ENCODE measurements around the gene OSBPL8.
A peak's percentile ranks its signal among the peaks of the same experiment; 100 is the strongest.

The OSBPL8 gene

DNA sequence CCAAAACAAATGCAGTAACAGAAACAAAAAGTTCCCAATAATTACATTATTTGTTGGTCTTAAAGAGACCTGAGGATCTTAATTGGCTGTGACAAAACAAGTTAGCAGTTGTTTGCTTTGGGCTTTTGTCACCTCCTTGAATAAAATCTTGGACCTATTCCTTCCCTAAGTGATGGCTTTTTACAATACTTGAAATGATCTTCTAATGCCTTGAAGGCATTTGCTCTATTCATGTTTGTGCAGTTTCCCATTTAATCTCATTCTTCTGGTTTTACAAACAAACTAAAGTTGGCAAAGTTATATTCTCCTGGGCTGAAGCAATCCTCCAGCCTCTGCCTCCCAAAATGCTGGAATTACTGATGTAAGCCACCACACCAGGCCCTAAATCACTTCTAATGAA lies 98.8 kb downstream of the OSBPL8 start:
- no peak for DNase-seq

GRCh38 chr12:76457818-76458217 lies 101.8 kb downstream of the OSBPL8 start:
- no peak for DNase-seq

GRCh38 chr12:76457010-76457409 lies 102.6 kb downstream of the OSBPL8 start:
- DNase-seq = no peak

DNA sequence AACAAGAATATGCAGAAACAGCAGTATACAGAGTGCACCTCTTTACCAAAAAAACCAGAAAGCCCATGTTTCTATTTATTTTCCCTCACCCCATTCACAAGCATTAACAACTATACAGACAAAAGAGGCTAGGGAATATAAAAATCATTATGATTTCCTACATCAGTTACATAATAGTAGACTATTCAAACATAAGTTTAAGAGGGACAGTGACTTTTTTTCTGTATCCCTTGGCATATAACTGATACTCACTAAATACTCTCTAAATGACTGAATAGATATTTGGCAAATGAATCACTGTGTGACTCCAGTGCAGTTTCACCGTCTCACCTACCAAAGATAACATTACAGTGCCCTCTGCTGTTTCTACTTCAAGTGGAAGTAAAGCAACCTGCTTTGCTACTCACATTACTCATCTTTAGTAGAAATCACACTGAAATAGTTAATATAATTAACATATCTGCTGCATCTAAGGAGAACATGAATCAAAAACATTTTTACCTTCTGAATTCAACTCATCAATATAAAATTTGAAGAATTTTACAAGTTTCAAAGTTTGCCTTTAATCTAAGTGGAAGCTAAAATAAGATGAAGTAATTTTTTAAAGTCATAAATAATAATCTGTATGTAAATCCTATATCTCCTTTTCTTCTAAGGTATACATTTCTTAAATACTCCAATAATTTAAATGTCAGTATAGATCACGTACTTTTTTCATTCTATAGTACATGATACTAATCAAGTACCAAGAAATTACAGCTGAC lies 103.8 kb downstream of the OSBPL8 start:
- peak; percentile 55 for DNase-seq

DNA sequence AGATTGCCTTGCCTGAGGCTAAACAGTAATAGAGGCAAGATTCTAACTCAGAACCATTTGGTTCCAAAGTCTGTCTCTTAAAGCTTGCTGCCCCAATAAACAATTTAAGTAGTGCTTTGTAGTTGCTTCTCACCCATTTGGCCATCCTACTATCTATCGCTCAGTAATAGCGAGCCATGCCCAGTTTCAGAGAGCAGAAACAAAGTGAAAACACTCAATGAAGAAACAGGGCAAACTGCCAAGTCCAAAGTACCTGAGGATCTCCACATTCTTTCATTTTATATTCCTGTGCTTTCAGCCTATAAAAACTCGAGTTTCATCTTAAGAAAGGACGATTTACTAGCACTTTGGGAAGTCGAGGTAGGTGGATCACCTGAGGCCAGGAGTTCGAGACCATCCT lies 108.0 kb downstream of the OSBPL8 start:
- no peak for DNase-seq

DNA sequence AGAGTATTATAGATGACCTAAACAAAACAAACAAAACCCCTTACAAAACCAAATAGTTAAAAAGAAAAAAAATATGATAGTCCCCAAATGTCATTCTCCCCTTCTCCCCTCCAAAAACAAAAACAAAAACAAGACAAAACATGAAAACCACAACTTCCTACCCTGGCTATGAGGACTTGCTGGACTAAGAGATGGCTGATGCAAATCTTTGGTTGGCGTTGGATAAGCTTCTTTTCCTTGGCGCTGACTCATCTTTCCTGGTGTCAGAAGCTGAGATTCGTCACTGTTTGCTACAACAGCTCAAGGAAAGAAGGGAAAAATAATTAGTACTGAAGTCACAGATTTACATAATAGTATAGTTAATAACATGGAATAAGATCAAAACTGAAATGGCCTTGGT lies 108.9 kb downstream of the OSBPL8 start:
- DNase-seq = no peak

DNA sequence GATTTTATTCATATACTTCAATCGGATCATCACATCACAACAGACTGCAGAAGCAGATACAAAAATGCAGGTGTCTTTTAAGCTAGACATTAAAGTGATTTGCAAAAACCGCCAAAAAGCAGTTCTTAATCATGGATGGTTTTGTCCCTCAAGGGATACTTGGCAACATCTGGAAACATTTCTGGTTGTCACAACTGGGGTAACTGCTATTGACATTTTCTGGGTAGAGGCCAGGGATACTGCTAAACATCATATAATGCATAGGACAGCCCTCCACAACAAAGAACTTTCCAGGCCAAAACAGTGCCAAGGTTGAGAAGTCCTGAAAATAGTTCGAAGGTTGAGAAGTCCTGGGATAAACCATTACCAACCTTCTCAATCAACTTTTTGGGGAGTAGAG lies 109.6 kb downstream of the OSBPL8 start:
- DNase-seq = no peak

GRCh38 chr12:76449583-76449982 lies 110.0 kb downstream of the OSBPL8 start:
- no peak for DNase-seq

- DNase-seq = no peak
These were observed 110.6 kb downstream of the OSBPL8 start for GRCh38 chr12:76449016-76449415.

DNA sequence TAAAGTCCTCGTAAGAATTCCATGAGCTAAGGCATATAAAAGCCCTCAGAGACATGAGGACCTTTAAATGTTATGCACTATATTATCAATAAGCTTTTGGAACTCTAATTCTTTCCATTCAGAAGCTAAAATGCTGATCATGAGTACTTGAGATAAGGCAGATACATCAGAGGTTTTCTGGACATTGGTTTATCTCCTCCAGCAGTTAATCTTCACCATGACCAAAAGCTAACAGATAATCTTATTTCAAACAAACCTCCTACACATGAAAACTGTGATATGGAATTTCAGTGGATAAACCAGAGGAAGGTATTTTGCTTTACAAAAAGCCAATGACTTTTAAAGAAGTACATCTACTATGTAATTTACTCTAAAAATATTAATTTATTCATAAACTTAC lies 113.5 kb downstream of the OSBPL8 start:
- DNase-seq = no peak

GRCh38 chr12:76445462-76445861 lies 114.1 kb downstream of the OSBPL8 start:
- no peak for DNase-seq

- DNase-seq = no peak
These were observed 115.1 kb downstream of the OSBPL8 start for GRCh38 chr12:76444408-76444984.

DNA sequence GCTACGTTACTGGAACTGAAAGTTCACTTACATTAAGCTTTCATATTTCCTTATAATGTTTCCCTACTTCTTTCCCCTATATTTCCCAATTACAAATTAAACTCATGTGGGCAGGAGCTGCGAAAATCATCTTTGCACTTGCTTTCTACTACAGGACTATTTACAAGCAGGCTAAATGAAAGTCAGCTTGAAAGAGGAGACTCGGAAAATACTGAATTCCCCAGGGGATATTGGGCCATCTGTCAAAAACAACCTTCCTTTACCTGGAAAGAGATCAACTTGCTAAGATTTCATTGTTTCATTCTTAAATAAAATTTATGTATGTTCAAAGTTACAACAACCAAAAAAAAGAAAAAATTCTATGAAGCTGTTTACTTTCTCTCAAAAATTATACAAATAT lies 118.6 kb downstream of the OSBPL8 start:
- no peak for DNase-seq

DNA sequence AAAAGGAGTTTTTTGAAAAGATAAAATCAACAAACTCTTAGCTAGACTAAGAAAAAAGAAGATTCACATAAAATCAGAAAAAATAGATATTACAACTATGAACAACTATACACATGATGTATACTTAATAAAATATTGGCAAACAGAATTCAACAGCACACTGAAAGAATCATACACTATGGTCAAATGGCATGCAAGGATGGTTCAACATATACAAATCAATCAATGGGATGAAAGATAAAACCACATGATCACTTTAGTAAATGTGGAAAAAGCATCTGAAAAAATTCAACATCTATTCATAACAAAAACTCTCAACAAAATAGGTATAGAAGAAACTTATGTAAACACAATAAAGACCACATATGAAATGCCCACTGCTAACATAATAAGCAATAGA lies 126.8 kb downstream of the OSBPL8 start:
- DNase-seq = no peak

DNA sequence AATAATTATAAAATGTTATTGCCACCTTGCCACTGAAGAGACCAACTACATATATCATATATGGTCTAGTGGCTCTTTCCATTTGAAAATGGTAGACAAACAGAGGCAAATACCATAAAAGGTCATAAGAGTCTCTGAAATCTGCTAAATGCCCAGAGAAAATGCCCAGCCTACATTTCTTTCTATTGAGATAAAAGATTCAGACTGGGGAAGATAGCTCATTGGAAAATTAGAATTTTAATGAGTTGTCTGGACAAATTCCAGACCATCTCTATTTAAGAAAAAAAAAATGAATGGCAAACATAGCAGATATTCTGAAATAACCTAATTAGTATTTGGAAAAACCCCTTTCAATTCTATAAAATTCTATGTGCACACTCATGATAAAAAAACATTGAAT lies 131.5 kb downstream of the OSBPL8 start:
- no peak for DNase-seq

GRCh38 chr12:76426160-76426559 lies 133.4 kb downstream of the OSBPL8 start:
- no peak for DNase-seq

GRCh38 chr12:76424941-76425340 lies 134.6 kb downstream of the OSBPL8 start:
- no peak for DNase-seq

DNA sequence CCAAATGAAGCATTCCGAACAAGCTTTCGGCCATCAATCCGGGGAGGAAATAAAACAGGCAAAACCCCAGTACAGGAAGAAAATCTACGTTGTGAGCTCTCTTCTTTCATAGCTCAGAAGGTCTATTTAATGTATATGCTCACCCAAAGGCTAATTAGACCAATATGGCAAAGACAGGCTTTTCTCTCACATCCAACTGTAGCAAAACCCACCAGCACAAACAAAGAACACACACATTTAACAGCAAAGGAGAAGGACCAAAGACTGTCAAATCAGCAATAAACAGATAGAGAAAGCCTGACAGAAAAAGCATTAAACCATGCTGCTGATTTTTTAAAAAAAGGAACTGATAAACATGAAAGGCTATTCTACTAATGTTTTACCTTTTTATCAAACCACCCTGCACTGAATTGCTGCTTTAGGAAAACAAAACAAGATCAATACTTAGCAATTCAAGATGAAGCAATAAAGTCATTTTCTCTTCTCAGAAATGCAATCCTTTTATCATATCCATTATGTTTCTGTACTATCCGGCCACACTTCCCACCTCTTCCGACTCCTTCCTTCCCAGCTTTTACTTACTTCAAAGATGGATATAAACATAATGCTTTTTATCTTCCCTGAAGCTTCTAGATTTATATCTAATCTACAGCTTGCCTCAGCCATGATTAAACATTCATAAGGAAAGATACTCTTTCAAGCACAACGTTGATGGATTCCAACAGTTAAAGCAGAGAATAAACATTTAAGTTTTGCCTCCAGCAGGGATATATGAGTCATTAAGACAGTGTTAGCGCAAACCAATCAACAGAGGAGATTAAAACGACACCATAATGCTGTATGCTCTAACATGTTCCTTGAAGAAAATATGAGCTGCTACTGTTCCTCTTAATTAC lies 136.8 kb downstream of the OSBPL8 start:
- DNase-seq = no peak

GRCh38 chr12:76422154-76422542 lies 137.4 kb downstream of the OSBPL8 start:
- DNase-seq = no peak

DNA sequence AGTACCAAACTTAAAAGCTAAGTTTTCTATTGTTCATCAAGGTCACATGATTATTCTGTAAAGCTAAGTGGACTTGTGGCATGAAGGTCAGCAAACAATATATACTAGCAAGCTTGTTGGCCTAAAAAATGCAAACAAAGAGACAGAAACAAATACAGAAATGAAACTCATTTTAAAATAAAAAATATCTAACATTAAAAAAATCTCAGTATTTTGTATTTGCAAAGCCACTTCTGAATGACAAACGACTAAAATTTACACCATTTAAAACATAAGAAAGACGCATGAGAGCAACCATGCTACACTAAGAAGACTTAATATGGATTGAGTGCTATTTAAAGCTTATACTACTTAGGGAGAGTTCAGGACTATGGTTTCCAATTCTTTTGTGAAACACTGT lies 138.5 kb downstream of the OSBPL8 start:
- no peak for DNase-seq

DNA sequence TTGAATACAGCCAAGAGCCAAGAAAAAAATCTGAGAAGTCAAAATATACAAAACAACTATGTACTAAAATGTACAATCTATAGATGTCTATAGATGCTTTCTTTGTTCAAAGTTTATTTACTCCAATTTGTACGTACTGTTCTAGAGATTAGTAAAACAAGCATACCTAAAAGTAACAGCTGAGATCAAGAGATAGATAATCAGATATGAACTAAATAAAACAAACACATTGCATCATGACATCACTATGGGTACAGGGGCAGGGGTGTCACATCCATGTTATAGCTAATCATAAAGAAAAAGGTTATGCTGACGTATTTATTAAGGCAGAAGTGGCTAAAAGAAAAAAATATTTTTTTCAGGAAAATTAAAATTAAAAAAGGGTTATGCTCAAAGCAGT lies 139.3 kb downstream of the OSBPL8 start:
- DNase-seq = no peak

DNA sequence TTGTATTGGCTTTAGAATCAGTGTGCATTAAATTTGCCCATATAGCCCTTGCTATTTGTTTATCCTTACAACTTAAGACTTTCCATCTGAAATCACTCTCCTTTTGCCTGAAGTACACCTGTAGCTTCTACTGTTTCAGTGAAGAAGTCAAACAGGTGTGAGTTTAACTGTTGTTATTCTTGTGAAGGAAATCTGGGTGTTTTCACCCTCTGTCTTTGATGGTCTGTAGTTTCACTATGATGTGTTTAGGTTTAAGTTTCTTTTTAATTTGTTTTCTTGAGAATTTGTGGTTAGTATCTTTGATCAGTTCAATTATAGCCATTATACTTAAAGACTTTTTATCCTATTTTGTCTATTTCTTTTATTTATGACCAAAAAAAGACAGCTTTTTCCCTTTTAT lies 142.5 kb downstream of the OSBPL8 start:
- no peak for DNase-seq

DNA sequence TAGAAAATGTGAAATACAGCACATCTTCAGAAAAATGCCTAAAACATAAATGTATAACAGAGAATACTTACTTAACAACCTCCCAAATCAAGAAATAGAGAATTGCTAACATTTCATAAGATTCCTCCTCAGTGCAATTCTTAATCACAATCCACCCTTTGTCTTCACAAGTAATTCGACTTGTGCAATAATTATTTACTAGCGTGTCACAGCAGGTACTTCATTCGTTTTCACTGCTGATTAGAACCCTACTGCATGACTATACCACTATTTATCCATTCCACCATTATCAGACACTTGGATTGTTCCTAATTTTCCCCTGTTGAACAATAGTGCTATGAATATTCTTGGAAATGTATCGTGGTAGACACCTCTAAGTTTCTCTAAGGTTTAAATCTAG lies 146.4 kb downstream of the OSBPL8 start:
- DNase-seq = no peak

- DNase-seq = no peak
These were observed 148.8 kb downstream of the OSBPL8 start for GRCh38 chr12:76410781-76411180.

All from NCI-H1105 (cell line).